ENCODE measurements around the gene BACE1-AS.

BACE1-AS gene

GRCh38 chr11:117295438-117296137 is 4.4 kb downstream of the BACE1-AS start:
- Histone ChIP-seq H3K27ac (ENCODE audit: low read depth, low read length) (no peak overlapping the region), H3K4me3 (ENCODE audit: low read depth in 1 of 2, low read length in 2 of 2) (no peak overlapping the region), H3K9ac (ENCODE audit: low read length) (no peak overlapping the region), H3K9me3 (ENCODE audit: low read length) (no peaks in the 10 kb centered on the region), H3K36me3 (ENCODE audit: insufficient read depth, low read length) (peaks cover 25% of the 10 kb centered on the region), H3K4me1 (ENCODE audit: insufficient read depth, low read length) (peaks cover 2% of the 10 kb centered on the region), H3K27me3 (ENCODE audit: control insufficient read depth in 1 of 2, insufficient read depth in 2 of 2, low read length in 2 of 2) (no peaks in the 10 kb centered on the region)

- Histone ChIP-seq H3K4me3 (ENCODE audit: low read depth in 1 of 2, low read length in 2 of 2) (no peak overlapping the region), H3K27me3 (ENCODE audit: control insufficient read depth in 1 of 2, insufficient read depth in 2 of 2, low read length in 2 of 2) (no peaks in the 10 kb centered on the region), H3K4me1 (ENCODE audit: insufficient read depth, low read length) (peaks cover 4% of the 10 kb centered on the region), H3K27ac (ENCODE audit: low read depth, low read length) (no peak overlapping the region), H3K9ac (ENCODE audit: low read length) (no peak overlapping the region), H3K9me3 (ENCODE audit: low read length) (no peaks in the 10 kb centered on the region), H3K36me3 (ENCODE audit: insufficient read depth, low read length) (peaks cover 14% of the 10 kb centered on the region)
Measured at GRCh38 chr11:117296881-117297280, 5.7 kb downstream of the BACE1-AS start.

DNA sequence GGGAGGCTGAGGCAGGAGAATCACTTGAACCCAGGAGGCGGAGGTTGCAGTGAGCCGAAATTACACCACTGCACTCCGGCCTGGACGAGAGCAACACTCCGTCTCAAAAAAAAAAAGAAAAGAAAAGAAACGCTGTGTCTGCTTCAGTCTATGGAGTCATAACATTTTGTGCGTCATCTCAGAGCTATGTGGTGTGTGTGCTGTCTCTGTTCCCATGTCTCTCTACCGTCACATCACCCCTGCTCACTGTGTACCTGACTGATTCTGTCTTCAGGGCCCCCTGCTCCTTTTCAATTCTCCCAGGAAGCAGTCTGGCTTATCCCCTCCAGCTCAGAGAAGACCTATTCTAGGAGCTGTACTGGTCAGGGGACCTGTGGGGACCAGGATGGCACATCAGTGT is 7.0 kb downstream of the BACE1-AS start:
- H3K27me3 ChIP-seq (ENCODE audit: control insufficient read depth in 1 of 2, insufficient read depth in 2 of 2, low read length in 2 of 2) = no peaks in the 10 kb centered on the region
- H3K4me3 ChIP-seq (ENCODE audit: low read depth in 1 of 2, low read length in 2 of 2) = no peak overlapping the region
- peaks cover 4% of the 10 kb centered on the region for H3K4me1 ChIP-seq (ENCODE audit: insufficient read depth, low read length)
- no peak overlapping the region for H3K9ac ChIP-seq (ENCODE audit: low read length)
- H3K9me3 ChIP-seq (ENCODE audit: low read length) = no peaks in the 10 kb centered on the region
- peaks cover 4% of the 10 kb centered on the region for H3K36me3 ChIP-seq (ENCODE audit: insufficient read depth, low read length)
- no peak overlapping the region for H3K27ac ChIP-seq (ENCODE audit: low read depth, low read length)

GRCh38 chr11:117299351-117300282 is 8.5 kb downstream of the BACE1-AS start:
- Histone ChIP-seq H3K36me3 (ENCODE audit: insufficient read depth, low read length) (no peaks in the 10 kb centered on the region), H3K9ac (ENCODE audit: low read length) (no peak overlapping the region), H3K27me3 (ENCODE audit: control insufficient read depth in 1 of 2, insufficient read depth in 2 of 2, low read length in 2 of 2) (no peaks in the 10 kb centered on the region), H3K27ac (ENCODE audit: low read depth, low read length) (no peak overlapping the region), H3K4me3 (ENCODE audit: low read depth in 1 of 2, low read length in 2 of 2) (peak overlapping the region in 1 of 2 donors; percentile 20), H3K9me3 (ENCODE audit: low read length) (no peaks in the 10 kb centered on the region), H3K4me1 (ENCODE audit: insufficient read depth, low read length) (peaks cover 4% of the 10 kb centered on the region)

DNA sequence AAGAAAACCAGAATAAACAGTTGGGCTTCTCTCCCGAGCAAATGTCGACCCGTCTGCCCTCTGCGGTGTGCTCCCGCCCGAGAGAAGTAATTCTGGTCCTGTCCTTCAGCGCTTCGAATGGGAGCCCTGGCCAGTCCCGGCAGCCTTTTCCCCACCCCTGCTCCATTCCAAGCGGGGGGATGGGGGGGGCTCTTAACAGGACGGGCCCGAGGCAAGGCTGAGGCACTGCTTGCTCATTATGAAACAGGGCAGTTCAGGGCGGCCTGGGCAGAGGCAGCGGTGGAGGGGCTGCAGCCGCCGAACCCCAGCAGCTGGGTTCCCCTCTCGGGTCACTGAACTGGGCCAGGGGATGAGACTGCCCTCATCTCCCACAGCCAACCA is 9.1 kb downstream of the BACE1-AS start:
- no peaks in the 10 kb centered on the region for H3K36me3 ChIP-seq (ENCODE audit: insufficient read depth, low read length)
- H3K9me3 ChIP-seq (ENCODE audit: low read length) = no peaks in the 10 kb centered on the region
- peaks cover 4% of the 10 kb centered on the region for H3K4me1 ChIP-seq (ENCODE audit: insufficient read depth, low read length)
- H3K9ac ChIP-seq (ENCODE audit: low read length) = no peak overlapping the region
- no peaks in the 10 kb centered on the region for H3K27me3 ChIP-seq (ENCODE audit: control insufficient read depth in 1 of 2, insufficient read depth in 2 of 2, low read length in 2 of 2)
- no peak overlapping the region for H3K27ac ChIP-seq (ENCODE audit: low read depth, low read length)
- peak overlapping the region in 1 of 2 donors; percentile 20 for H3K4me3 ChIP-seq (ENCODE audit: low read depth in 1 of 2, low read length in 2 of 2)

DNA sequence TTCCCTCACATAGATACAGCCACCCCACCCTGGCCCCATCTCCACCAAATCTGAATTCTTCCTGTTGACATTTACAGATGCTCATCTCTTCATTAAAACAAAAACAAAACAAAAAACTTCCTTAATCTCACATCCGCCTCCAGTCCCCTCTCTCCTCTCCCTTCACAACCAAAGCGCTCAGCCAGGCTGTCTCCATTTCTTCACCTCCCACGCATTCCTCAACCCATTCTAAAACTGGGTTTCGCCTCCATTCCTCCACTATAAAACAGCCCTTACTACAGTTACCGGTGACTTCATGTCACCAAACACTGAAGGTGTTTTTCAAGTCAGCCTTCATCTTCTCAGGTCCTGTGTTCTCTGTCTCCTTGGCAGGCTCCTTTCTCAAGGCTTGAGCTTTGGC is 9.6 kb downstream of the BACE1-AS start:
- no peaks in the 10 kb centered on the region for H3K9me3 ChIP-seq (ENCODE audit: low read length)
- no peaks in the 10 kb centered on the region for H3K27me3 ChIP-seq (ENCODE audit: control insufficient read depth in 1 of 2, insufficient read depth in 2 of 2, low read length in 2 of 2)
- no peak overlapping the region for H3K4me3 ChIP-seq (ENCODE audit: low read depth in 1 of 2, low read length in 2 of 2)
- H3K36me3 ChIP-seq (ENCODE audit: insufficient read depth, low read length) = no peaks in the 10 kb centered on the region
- H3K27ac ChIP-seq (ENCODE audit: low read depth, low read length) = no peak overlapping the region
- H3K4me1 ChIP-seq (ENCODE audit: insufficient read depth, low read length) = peaks cover 4% of the 10 kb centered on the region
- no peak overlapping the region for H3K9ac ChIP-seq (ENCODE audit: low read length)

- H3K27ac ChIP-seq (ENCODE audit: low read depth, low read length) = no peak overlapping the region
- no peaks in the 10 kb centered on the region for H3K27me3 ChIP-seq (ENCODE audit: control insufficient read depth in 1 of 2, insufficient read depth in 2 of 2, low read length in 2 of 2)
- H3K9ac ChIP-seq (ENCODE audit: low read length) = no peak overlapping the region
- peaks cover 4% of the 10 kb centered on the region for H3K4me1 ChIP-seq (ENCODE audit: insufficient read depth, low read length)
- no peaks in the 10 kb centered on the region for H3K9me3 ChIP-seq (ENCODE audit: low read length)
- H3K36me3 ChIP-seq (ENCODE audit: insufficient read depth, low read length) = no peaks in the 10 kb centered on the region
- no peak overlapping the region for H3K4me3 ChIP-seq (ENCODE audit: low read depth in 1 of 2, low read length in 2 of 2)
Measured at GRCh38 chr11:117302228-117302627, 11.1 kb downstream of the BACE1-AS start.

DNA sequence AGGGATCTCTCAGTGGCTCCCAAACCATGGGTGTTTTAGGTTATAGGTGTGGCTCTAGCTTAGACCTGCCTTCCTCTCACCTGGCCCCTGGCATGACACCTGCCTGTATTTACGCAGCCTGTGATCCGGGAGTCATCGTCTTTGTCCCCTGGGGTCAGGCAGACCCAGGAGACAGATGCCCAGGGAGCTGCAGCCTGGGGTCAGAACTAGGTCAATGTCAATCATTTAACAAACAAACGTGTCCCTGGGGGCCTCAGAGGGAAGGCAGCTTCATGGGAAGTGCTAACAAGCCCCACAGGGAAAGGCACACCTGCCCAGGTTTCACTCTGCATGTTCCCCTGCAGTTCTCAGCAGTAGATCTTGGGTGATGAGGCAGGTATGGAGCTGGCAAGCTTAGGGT is 12.0 kb downstream of the BACE1-AS start:
- Histone ChIP-seq H3K27ac (ENCODE audit: low read depth, low read length) (no peak overlapping the region), H3K4me1 (ENCODE audit: insufficient read depth, low read length) (peaks cover 4% of the 10 kb centered on the region), H3K9me3 (ENCODE audit: low read length) (no peaks in the 10 kb centered on the region), H3K9ac (ENCODE audit: low read length) (no peak overlapping the region), H3K36me3 (ENCODE audit: insufficient read depth, low read length) (no peaks in the 10 kb centered on the region), H3K4me3 (ENCODE audit: low read depth in 1 of 2, low read length in 2 of 2) (no peak overlapping the region), H3K27me3 (ENCODE audit: control insufficient read depth in 1 of 2, insufficient read depth in 2 of 2, low read length in 2 of 2) (no peaks in the 10 kb centered on the region)

- Histone ChIP-seq H3K4me3 (ENCODE audit: low read depth in 1 of 2, low read length in 2 of 2) (no peak overlapping the region), H3K36me3 (ENCODE audit: insufficient read depth, low read length) (no peaks in the 10 kb centered on the region), H3K4me1 (ENCODE audit: insufficient read depth, low read length) (peaks cover 4% of the 10 kb centered on the region), H3K27ac (ENCODE audit: low read depth, low read length) (no peak overlapping the region), H3K9ac (ENCODE audit: low read length) (no peak overlapping the region), H3K9me3 (ENCODE audit: low read length) (no peaks in the 10 kb centered on the region), H3K27me3 (ENCODE audit: control insufficient read depth in 1 of 2, insufficient read depth in 2 of 2, low read length in 2 of 2) (no peaks in the 10 kb centered on the region)
Measured at GRCh38 chr11:117303646-117304315, 12.6 kb downstream of the BACE1-AS start.

GRCh38 chr11:117305145-117305544 is 14.0 kb downstream of the BACE1-AS start:
- H3K4me3 ChIP-seq (ENCODE audit: low read depth in 1 of 2, low read length in 2 of 2) = no peak overlapping the region
- no peaks in the 10 kb centered on the region for H3K9me3 ChIP-seq (ENCODE audit: low read length)
- H3K36me3 ChIP-seq (ENCODE audit: insufficient read depth, low read length) = no peaks in the 10 kb centered on the region
- no peak overlapping the region for H3K9ac ChIP-seq (ENCODE audit: low read length)
- no peaks in the 10 kb centered on the region for H3K27me3 ChIP-seq (ENCODE audit: control insufficient read depth in 1 of 2, insufficient read depth in 2 of 2, low read length in 2 of 2)
- no peak overlapping the region for H3K27ac ChIP-seq (ENCODE audit: low read depth, low read length)
- peaks cover 4% of the 10 kb centered on the region for H3K4me1 ChIP-seq (ENCODE audit: insufficient read depth, low read length)

DNA sequence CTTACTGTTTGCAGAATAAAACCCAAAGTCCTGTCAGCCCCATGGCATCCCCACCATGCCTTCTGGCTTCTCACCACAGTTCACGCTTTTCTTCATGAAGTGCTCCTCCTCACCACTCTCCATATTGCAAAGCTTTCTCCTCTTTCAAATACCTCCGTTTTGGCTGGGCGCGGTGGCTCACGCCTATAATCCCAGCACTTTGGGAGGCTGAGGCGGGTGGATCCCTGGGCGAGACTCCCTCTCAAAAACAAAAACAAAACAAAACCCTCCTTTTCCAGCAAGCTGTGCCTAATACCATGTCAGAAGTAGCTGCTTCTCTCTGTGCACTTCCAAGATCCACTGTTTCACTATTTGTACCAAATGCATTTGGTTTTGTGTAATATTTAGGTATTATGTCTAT is 18.2 kb downstream of the BACE1-AS start:
- no peak overlapping the region for H3K27ac ChIP-seq (ENCODE audit: low read depth, low read length)
- no peak overlapping the region for H3K9ac ChIP-seq (ENCODE audit: low read length)
- no peaks in the 10 kb centered on the region for H3K36me3 ChIP-seq (ENCODE audit: insufficient read depth, low read length)
- H3K4me3 ChIP-seq (ENCODE audit: low read depth in 1 of 2, low read length in 2 of 2) = no peak overlapping the region
- H3K4me1 ChIP-seq (ENCODE audit: insufficient read depth, low read length) = peaks cover 2% of the 10 kb centered on the region
- H3K9me3 ChIP-seq (ENCODE audit: low read length) = no peaks in the 10 kb centered on the region
- no peaks in the 10 kb centered on the region for H3K27me3 ChIP-seq (ENCODE audit: control insufficient read depth in 1 of 2, insufficient read depth in 2 of 2, low read length in 2 of 2)

Measured in muscle layer of colon (tissue), 2 donors.